Measurements from ENCODE around the gene CST1.
"Not testable (repeated sequence)": the region's sequence is repeated elsewhere in the genome, so short reads cannot be mapped to it uniquely, and the experiment has no call there.

CST1 gene

DNA sequence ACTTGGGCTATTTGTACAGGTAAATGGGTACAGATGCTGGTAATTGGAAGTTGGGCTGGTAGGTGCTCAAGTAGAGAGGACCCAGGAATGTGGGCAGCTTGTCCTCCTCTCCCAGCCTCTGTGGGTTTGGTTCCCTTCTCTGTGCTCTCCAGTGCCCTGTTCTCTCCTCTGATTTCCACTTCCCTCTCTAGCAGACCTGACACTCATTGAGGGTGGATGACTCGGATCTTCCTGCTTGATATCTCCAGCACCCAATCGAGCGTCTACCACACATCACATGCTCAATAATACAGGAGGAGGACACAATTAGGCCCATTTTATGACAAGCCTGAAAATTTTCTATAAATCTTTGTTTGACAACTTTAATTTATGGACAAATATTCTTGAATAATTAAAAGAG lies 23.7 kb downstream of the CST1 start:
- TF ChIP-seq, protein P1, sequence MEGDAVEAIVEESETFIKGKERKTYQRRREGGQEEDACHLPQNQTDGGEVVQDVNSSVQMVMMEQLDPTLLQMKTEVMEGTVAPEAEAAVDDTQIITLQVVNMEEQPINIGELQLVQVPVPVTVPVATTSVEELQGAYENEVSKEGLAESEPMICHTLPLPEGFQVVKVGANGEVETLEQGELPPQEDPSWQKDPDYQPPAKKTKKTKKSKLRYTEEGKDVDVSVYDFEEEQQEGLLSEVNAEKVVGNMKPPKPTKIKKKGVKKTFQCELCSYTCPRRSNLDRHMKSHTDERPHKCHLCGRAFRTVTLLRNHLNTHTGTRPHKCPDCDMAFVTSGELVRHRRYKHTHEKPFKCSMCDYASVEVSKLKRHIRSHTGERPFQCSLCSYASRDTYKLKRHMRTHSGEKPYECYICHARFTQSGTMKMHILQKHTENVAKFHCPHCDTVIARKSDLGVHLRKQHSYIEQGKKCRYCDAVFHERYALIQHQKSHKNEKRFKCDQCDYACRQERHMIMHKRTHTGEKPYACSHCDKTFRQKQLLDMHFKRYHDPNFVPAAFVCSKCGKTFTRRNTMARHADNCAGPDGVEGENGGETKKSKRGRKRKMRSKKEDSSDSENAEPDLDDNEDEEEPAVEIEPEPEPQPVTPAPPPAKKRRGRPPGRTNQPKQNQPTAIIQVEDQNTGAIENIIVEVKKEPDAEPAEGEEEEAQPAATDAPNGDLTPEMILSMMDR (IDR thresholded peaks at IDR 0.05; ENCODE audit: insufficient read depth, missing control alignments) = no peak
- FAIRE-seq (no peak), DNase-seq (ENCODE audit: insufficient read length, low spot score) (no peak)

DNA sequence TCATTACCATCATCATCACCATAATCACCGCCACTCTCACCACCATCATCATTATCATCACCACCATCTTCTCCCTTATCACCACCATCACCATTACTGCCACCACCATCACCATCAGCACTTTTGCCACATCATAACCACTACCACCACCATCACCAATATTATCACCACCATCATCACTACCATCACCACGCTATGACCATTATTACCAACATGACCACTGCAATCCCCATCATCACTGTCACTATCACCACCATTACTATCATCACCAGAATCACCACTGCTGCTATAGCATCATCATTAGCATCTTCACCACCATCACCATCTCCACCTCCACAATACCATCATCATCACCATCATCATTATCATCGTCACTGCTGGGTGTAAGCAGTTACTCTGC lies 25.6 kb downstream of the CST1 start:
- TF ChIP-seq, protein P1 (IDR thresholded peaks at IDR 0.05; ENCODE audit: insufficient read depth, missing control alignments) = no peak
- no peak for FAIRE-seq
- DNase-seq (ENCODE audit: insufficient read length, low spot score) = no peak

DNA sequence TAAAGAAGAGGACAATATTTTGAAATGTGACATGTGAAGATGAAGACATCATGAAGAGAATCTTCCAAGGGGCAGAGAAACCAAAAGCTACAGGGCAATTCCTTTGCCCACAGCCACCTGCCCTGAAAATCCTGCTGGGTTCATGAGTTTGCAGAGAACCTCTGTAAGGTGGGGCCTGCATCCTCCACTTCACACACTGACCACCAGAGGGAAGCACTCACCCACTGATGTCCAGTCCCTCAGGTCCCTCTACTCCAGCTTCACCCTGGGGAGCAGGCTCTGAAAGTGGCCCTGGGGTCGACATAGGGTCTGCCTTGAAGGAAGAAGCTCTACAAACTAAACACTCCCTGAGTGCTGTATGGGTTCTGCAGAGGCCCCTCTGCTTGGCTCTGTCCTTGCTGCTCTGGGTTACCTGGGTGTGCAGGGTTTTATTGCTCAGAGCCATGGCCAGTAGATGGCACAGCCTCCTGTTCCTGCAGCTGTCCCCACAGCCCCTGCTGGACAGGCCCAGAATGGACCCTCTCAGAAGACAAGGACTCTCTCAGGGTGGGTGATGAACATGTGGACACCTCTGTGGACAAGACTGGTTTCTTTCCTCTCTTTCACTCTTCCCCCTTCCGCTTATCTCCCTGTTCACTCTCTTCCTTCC lies 27.0 kb downstream of the CST1 start:
- DNase-seq (ENCODE audit: insufficient read length, low spot score); FAIRE-seq: not testable (repeated sequence)
- TF ChIP-seq, protein P1 (IDR thresholded peaks at IDR 0.05; ENCODE audit: insufficient read depth, missing control alignments) = peak; percentile 20

DNA sequence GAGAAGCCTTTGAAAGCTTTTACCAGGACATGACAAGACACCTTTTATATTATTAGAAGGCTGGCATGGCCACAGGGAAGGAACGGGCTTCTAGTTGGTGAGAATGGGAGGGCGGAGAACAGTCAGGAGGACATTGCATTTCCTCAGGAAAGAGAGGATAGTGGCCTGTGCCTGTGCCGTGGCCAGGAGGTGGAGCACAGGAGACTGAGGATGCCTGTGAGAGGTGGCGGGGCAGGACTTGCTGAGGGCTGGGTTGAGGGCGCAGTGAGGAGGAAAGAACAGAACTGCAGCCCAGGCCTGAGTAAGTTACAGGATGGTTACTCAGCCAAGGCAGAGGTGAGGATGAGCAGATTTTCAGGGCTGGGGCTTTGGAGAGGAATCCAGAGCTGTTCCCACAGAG lies 27.9 kb downstream of the CST1 start:
- DNase-seq (ENCODE audit: insufficient read length, low spot score); FAIRE-seq: not testable (repeated sequence)

DNA sequence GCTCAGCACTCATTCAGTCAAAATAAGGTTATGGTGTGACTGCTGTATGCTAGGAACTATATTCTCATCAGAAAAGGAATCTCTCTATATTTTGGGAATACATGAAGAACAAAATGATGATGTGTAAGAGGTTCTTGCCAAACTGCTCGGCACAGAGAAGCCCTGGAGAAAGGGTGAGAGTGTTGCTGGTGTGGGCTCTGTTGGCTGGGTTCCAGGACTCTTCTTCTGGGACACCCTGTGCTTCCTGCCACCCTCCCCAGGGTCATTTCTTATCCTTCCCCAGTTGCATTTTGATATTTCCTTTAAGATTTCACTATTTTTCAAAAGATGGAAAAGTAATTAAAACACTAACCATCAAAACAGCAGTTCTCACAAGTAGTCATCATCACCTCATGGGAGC lies 28.8 kb downstream of the CST1 start:
- FAIRE-seq (no peak), DNase-seq (ENCODE audit: insufficient read length, low spot score) (no peak)
- TF ChIP-seq, protein P1 (IDR thresholded peaks at IDR 0.05; ENCODE audit: insufficient read depth, missing control alignments) = no peak

DNA sequence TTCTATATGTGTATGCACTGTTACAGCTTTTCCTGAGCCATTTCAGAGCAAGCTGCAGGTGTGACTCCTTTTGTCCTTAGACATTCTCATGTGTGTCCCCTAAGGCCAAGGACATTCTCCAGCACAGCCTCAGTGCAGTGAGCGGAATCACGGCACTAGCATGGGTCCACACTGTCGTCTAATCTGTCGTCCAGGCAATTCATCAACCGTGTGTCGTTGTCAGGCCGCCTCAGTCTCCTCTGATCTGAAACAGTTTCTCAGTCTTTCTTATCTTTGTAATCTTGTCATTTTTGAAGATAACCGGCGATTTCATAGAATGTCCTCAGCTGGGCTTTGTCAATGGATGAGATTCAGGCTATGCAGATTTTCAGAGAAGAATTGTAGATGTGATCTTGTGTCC lies 31.4 kb downstream of the CST1 start:
- DNase-seq (ENCODE audit: insufficient read length, low spot score); FAIRE-seq: not testable (repeated sequence)

DNA sequence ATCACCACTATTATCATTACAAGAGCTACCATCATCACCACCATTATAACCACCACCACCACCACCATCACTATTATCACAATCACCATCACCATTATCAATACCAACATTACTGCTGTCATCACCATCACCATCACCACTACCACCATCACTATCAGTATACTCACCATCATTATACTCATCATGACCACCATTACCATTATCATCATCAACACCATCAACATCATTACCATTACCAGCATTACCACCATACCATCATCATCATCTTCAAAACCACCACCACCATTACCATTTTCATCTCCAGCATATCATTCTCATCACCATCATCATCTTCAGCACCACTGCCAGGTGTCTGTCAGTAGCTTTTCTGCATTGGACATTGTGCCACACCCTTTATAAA lies 39.0 kb downstream of the CST1 start:
- not testable (repeated sequence) for FAIRE-seq; DNase-seq (ENCODE audit: insufficient read length, low spot score)

DNA sequence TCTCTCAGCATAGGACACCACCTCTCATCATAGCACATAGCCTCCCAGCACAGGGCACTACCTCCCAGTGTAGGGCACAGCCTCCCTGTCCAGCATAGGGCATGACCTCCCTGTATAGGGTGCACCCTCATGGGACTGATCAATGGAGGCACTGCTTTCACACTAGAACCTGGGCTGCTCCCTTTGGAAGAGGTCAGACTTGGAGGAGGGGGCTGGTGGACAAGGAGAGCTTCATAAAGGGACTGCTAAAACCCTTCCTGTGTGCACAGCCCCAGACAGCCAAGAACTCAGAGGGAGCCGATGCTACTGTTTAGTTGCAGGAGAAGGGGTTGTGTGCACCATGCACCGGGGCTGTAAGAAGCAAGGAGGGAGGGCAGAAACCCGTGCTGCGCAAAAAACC lies 40.0 kb downstream of the CST1 start:
- FAIRE-seq = no peak
- TF ChIP-seq, protein P1 (IDR thresholded peaks at IDR 0.05; ENCODE audit: insufficient read depth, missing control alignments) = no peak
- DNase-seq (ENCODE audit: insufficient read length, low spot score) = no peak

DNA sequence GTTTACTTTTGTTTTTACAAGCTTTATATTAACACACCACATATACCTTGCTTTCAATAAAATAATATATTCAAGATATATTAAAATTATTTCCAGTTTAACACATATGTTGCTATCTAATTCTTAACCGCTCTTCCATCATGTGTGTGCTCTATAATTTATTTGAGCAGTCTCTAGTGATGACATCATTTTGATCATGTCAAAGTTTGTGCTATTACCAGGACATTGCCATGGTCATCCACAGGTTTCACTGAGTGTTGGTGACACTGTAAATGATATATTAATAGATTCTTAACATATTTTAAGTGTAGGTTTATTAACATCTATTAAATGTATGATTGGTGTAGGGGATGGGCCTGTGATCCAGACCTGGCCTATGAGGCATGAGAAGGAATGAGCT lies 44.8 kb downstream of the CST1 start:
- DNase-seq (ENCODE audit: insufficient read length, low spot score) = no peak
- FAIRE-seq = no peak
- TF ChIP-seq, protein P1 (IDR thresholded peaks at IDR 0.05; ENCODE audit: insufficient read depth, missing control alignments) = no peak

Measured in D721Med (cell line).